ENCODE measurements around the gene LGALS7. TPM values are rescaled to one million over a fixed set of nuclear protein-coding genes. Genes with fewer than 3 reads are reported as not detected.
"Not testable (repeated sequence)": the region's sequence is repeated elsewhere in the genome, so short reads cannot be mapped to it uniquely, and the experiment has no call there.

LGALS7 gene
- total and polyA plus RNA-seq, 7 experiments from 2014 or later, result not detected

- peaks cover 0 to 18% (median 0%) of the 10 kb centered on the region in 5 donors for H3K27me3 Mint-ChIP-seq
- H3K4me3 ChIP-seq (ENCODE audit: low read length); H3K9me3 ChIP-seq (ENCODE audit: control insufficient read depth in 2 of 3, low read length in 3 of 3); H3K4me3 Mint-ChIP-seq; DNase-seq; H3K4me1 Mint-ChIP-seq; H3K36me3 Mint-ChIP-seq; ATAC-seq; H3K27ac ChIP-seq (ENCODE audit: low read depth, low read length); intact Hi-C loops (cut with micrococcal nuclease); H3K36me3 ChIP-seq (ENCODE audit: control insufficient read depth in 2 of 3, insufficient read depth in 3 of 3, low read length in 3 of 3); POLR2A ChIA-PET; H3K4me1 ChIP-seq (ENCODE audit: control insufficient read depth in 2 of 2, insufficient read depth in 2 of 2, low read length in 2 of 2); H3K27me3 ChIP-seq (ENCODE audit: control insufficient read depth in 2 of 2, insufficient read depth in 2 of 2, low read length in 2 of 2); H3K9me3 Mint-ChIP-seq; H3K27ac Mint-ChIP-seq; CTCF ChIA-PET: not testable (repeated sequence)
These were observed 19.1 kb downstream of the LGALS7 start for GRCh38 chr19:38754196-38754595.

DNA sequence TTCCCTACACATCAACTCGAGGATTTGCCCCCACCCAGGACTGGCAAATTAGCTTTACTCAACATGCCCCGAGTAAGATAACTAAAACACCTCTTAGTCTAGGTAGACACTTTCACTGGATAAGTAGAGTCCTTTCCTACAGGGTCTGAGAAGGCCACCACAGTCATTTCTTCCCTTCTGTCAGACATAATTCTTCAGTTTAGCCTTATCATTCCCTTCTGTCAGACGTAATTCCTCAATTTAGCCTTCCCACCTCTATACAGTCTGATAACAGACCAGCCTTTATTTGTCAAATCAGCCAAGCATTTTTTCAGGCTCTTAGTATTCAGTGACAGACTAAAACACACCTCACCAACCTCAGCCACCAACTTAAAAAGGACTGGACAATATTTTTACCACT is 19.5 kb downstream of the LGALS7 start:
- ATAC-seq; H3K9me3 Mint-ChIP-seq; H3K27ac ChIP-seq (ENCODE audit: low read depth, low read length); DNase-seq; H3K27ac Mint-ChIP-seq; H3K36me3 Mint-ChIP-seq; H3K9me3 ChIP-seq (ENCODE audit: control insufficient read depth in 2 of 3, low read length in 3 of 3); H3K4me3 ChIP-seq (ENCODE audit: low read length); CTCF ChIA-PET; H3K4me3 Mint-ChIP-seq; intact Hi-C loops (cut with micrococcal nuclease); H3K27me3 ChIP-seq (ENCODE audit: control insufficient read depth in 2 of 2, insufficient read depth in 2 of 2, low read length in 2 of 2); H3K4me1 ChIP-seq (ENCODE audit: control insufficient read depth in 2 of 2, insufficient read depth in 2 of 2, low read length in 2 of 2); H3K4me1 Mint-ChIP-seq; H3K36me3 ChIP-seq (ENCODE audit: control insufficient read depth in 2 of 3, insufficient read depth in 3 of 3, low read length in 3 of 3); POLR2A ChIA-PET: not testable (repeated sequence)
- H3K27me3 Mint-ChIP-seq, result peaks cover 0 to 18% (median 0%) of the 10 kb centered on the region in 5 donors

DNA sequence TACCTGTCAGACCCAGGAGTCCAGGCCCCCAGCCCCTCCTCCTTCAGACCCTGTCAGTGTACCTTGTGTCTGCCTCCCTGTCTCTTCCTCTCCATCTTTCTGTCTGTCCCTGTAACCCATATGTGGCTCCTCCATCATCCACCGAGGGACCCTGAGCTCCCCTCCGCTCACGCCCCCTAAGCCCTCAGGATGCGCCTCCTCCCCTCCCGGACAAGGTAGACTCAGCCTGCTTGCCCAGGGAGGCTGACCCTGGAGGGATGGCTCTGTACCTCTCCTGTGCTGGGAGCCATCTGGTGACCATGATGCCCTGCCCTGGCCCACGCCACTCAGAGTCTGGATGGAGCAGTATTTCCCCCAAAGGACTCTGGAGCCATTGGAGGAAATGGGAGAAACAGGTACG is 28.0 kb downstream of the LGALS7 start:
- Histone ChIP-seq H3K27ac (ENCODE audit: low read depth, low read length) (no peak overlapping the region), H3K27me3 (ENCODE audit: control insufficient read depth in 2 of 2, insufficient read depth in 2 of 2, low read length in 2 of 2) (no peaks in the 10 kb centered on the region), H3K4me1 (ENCODE audit: control insufficient read depth in 2 of 2, insufficient read depth in 2 of 2, low read length in 2 of 2) (no peaks in the 10 kb centered on the region), H3K9me3 (ENCODE audit: control insufficient read depth in 2 of 3, low read length in 3 of 3) (no peaks in the 10 kb centered on the region), H3K36me3 (ENCODE audit: control insufficient read depth in 2 of 3, insufficient read depth in 3 of 3, low read length in 3 of 3) (no peaks in the 10 kb centered on the region), H3K4me3 (ENCODE audit: low read length) (no peak overlapping the region)
- ChIA-PET CTCF (no interaction called here), POLR2A (no interaction called here)
- H3K4me3 Mint-ChIP-seq, result no peak overlapping the region
- peak overlapping the region in 1 of 9 donors; percentile 43 for H3K27ac Mint-ChIP-seq
- DNase-seq (no peak), ATAC-seq (no peak)
- H3K27me3 Mint-ChIP-seq, result peaks cover 0 to 8% (median 0%) of the 10 kb centered on the region in 5 donors
- intact Hi-C loops (cut with micrococcal nuclease), result no loop called here
- H3K36me3 Mint-ChIP-seq, result no peaks in the 10 kb centered on the region
- H3K9me3 Mint-ChIP-seq, result peaks cover 0 to 1% (median 0%) of the 10 kb centered on the region in 11 donors
- H3K4me1 Mint-ChIP-seq, result peaks cover 0 to 3% (median 0%) of the 10 kb centered on the region in 7 donors

DNA sequence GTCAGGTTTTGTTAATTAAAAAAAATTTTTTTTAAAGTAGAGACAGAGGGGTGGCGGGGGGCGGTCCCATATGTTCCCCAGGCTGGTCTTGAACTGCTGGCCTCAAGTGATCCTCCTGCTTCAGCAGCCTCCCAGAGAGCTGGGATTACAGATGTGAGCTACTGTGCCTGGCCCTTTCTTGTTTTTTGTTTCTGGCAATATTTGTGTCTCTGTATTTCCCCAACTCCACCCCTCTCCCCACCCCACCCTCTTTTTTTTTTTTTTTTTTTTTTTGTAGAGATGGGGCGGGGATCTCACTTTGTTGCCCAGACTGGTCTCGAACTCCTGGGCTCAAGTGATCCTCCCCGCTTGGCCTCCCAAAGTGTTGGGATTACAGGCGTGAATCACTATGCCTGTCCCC is 28.4 kb downstream of the LGALS7 start:
- peaks cover 0 to 3% (median 0%) of the 10 kb centered on the region in 7 donors for H3K4me1 Mint-ChIP-seq
- Histone ChIP-seq H3K4me1 (ENCODE audit: control insufficient read depth in 2 of 2, insufficient read depth in 2 of 2, low read length in 2 of 2) (peaks cover 0 to 3% of the 10 kb centered on the region in 2 donors), H3K27ac (ENCODE audit: low read depth, low read length) (no peak overlapping the region), H3K27me3 (ENCODE audit: control insufficient read depth in 2 of 2, insufficient read depth in 2 of 2, low read length in 2 of 2) (no peaks in the 10 kb centered on the region), H3K9me3 (ENCODE audit: control insufficient read depth in 2 of 3, low read length in 3 of 3) (no peaks in the 10 kb centered on the region), H3K36me3 (ENCODE audit: control insufficient read depth in 2 of 3, insufficient read depth in 3 of 3, low read length in 3 of 3) (no peaks in the 10 kb centered on the region), H3K4me3 (ENCODE audit: low read length) (no peak overlapping the region)
- H3K27me3 Mint-ChIP-seq, result peaks cover 0 to 4% (median 0%) of the 10 kb centered on the region in 5 donors
- ATAC-seq, result no peak
- H3K36me3 Mint-ChIP-seq, result no peaks in the 10 kb centered on the region
- no peak overlapping the region for H3K4me3 Mint-ChIP-seq
- ChIA-PET CTCF (no interaction called here), POLR2A (no interaction called here)
- H3K9me3 Mint-ChIP-seq, result peaks cover 0 to 1% (median 0%) of the 10 kb centered on the region in 11 donors
- no peak overlapping the region for H3K27ac Mint-ChIP-seq
- DNase-seq, result no peak
- intact Hi-C loops (cut with micrococcal nuclease), result no loop called here

- CTCF ChIA-PET, result no interaction called here
- Mint-ChIP-seq H3K9me3 (peaks cover 0 to 3% (median 0%) of the 10 kb centered on the region in 11 donors), H3K4me3 (no peak within 1 kb of the TSS), H3K27me3 (peaks cover 0 to 3% (median 0%) of the 10 kb centered on the region in 5 donors), H3K4me1 (peaks cover 0 to 8% (median 0%) of the 10 kb centered on the region in 7 donors), H3K36me3 (no peaks in the 10 kb centered on the region), H3K27ac (peak within 1 kb of the TSS in 1 of 9 donors; percentile 43)
- Histone ChIP-seq H3K27me3 (ENCODE audit: control insufficient read depth in 2 of 2, insufficient read depth in 2 of 2, low read length in 2 of 2) (no peaks in the 10 kb centered on the region), H3K27ac (ENCODE audit: low read depth, low read length) (no peak within 1 kb of the TSS), H3K9me3 (ENCODE audit: control insufficient read depth in 2 of 3, low read length in 3 of 3) (no peaks in the 10 kb centered on the region), H3K4me3 (ENCODE audit: low read length) (no peak within 1 kb of the TSS), H3K36me3 (ENCODE audit: control insufficient read depth in 2 of 3, insufficient read depth in 3 of 3, low read length in 3 of 3) (no peaks in the 10 kb centered on the region), H3K4me1 (ENCODE audit: control insufficient read depth in 2 of 2, insufficient read depth in 2 of 2, low read length in 2 of 2) (peaks cover 0 to 9% of the 10 kb centered on the region in 2 donors)
- no peak for ATAC-seq
- POLR2A ChIA-PET, result no interaction called here
- intact Hi-C loops (cut with micrococcal nuclease), result no loop called here
- no peak for DNase-seq
These were observed 29.0 kb downstream of the LGALS7 start, which contains the start of gene CAPN12 for GRCh38 chr19:38744298-38744681. Gene CAPN12, minus strand, starts transcription at chr19:38744474. Its CDS starts 309 bp downstream, at chr19:38744165.

GRCh38 chr19:38743394-38744297 is 29.7 kb downstream of the LGALS7 start:
- no peak overlapping the region for H3K27ac ChIP-seq (ENCODE audit: low read depth, low read length)
- H3K36me3 Mint-ChIP-seq, result no peaks in the 10 kb centered on the region
- H3K4me1 ChIP-seq (ENCODE audit: control insufficient read depth in 2 of 2, insufficient read depth in 2 of 2, low read length in 2 of 2), result peaks cover 0 to 9% of the 10 kb centered on the region in 2 donors
- ChIA-PET CTCF (no interaction called here), POLR2A (no interaction called here)
- peaks cover 0 to 3% (median 0%) of the 10 kb centered on the region in 5 donors for H3K27me3 Mint-ChIP-seq
- H3K27me3 ChIP-seq (ENCODE audit: control insufficient read depth in 2 of 2, insufficient read depth in 2 of 2, low read length in 2 of 2), result no peaks in the 10 kb centered on the region
- no peak for ATAC-seq
- no peak overlapping the region for H3K4me3 ChIP-seq (ENCODE audit: low read length)
- H3K4me3 Mint-ChIP-seq, result no peak overlapping the region
- intact Hi-C loops (cut with micrococcal nuclease), result no loop called here
- no peak for DNase-seq
- no peak overlapping the region for H3K27ac Mint-ChIP-seq
- H3K9me3 ChIP-seq (ENCODE audit: control insufficient read depth in 2 of 3, low read length in 3 of 3), result no peaks in the 10 kb centered on the region
- H3K36me3 ChIP-seq (ENCODE audit: control insufficient read depth in 2 of 3, insufficient read depth in 3 of 3, low read length in 3 of 3), result no peaks in the 10 kb centered on the region
- H3K9me3 Mint-ChIP-seq, result peaks cover 0 to 3% (median 0%) of the 10 kb centered on the region in 11 donors
- peaks cover 0 to 13% (median 5%) of the 10 kb centered on the region in 7 donors for H3K4me1 Mint-ChIP-seq
